Tibial nerve (tissue), 4 donors: ENCODE data around the gene AKR1C4. TPM values are rescaled to one million over a fixed set of nuclear protein-coding genes. Genes with fewer than 3 reads are reported as not detected.

Experiments
- DNase-seq, 2 donors: peaks; one replicate each; pipeline ENCODE4 v3.0.0-alpha.2; 2019; ENCODE audit warnings: low spot score in 2 of 2
- H3K27ac ChIP-seq, 4 donors: fragments of 200-600 bp; sonication (generic) in 3 of 4; one replicate each; pipeline ENCODE4 v1.5.1; 2017 to 2019; ENCODE audit warnings: mild to moderate bottlenecking in 1 of 4
- H3K27me3 ChIP-seq, 2 donors: fragments of 200-600 bp; sonication (generic) in 1 of 2; one replicate each; pipeline versions ENCODE4 v1.5.1 to v1.6.0; 2017 to 2019
- H3K36me3 ChIP-seq, 3 donors: fragments of 200-600 bp; sonication (generic); one replicate each; pipeline ENCODE4 v1.5.1; 2018 to 2019
- H3K4me1 ChIP-seq, 4 donors: fragments of 200-600 bp; sonication (generic) in 3 of 4; one replicate each; pipeline ENCODE4 v1.5.1; 2017 to 2019
- H3K4me3 ChIP-seq, 4 donors: fragments of 200-600 bp; sonication (generic) in 3 of 4; one replicate each; pipeline ENCODE4 v1.5.1; 2017 to 2019; ENCODE audit warnings: mild to moderate bottlenecking in 1 of 4, moderate library complexity in 1 of 4
- H3K9me3 ChIP-seq, 4 donors: fragments of 200-600 bp; sonication (generic) in 3 of 4; one replicate each; pipeline ENCODE4 v1.5.1; 2017 to 2019
- EP300 ChIP-seq, 2 donors: sonication (generic); formaldehyde crosslinking; IDR thresholded peaks; one replicate each; pipeline ENCODE4 v1.6.1; 2017; ENCODE audit warnings: antibody characterized with exemption in 2 of 2, mild to moderate bottlenecking in 1 of 2
- POLR2A ChIP-seq, 2 donors: fragments of 450-650 bp; IDR thresholded peaks; one replicate each; pipeline ENCODE4 v1.6.1; 2017; ENCODE audit warnings: antibody characterized with exemption in 2 of 2, mild to moderate bottlenecking in 2 of 2, moderate library complexity in 2 of 2
- WGBS, 2 donors: methylation state at CpG; one replicate each; pipeline ENCODE4 v1.1.5; 2018; 5-methylcytosine and 5-hydroxymethylcytosine counted together
- total RNA-seq, 4 donors: library from RNA; depleted of rRNA; stranded (reverse); fragments of >200 nt; gene quantifications; one replicate each; pipeline ENCODE4 v1.1.0, GENCODE V29; 2016
- TF ChIP-seq, protein P1 (sequence below), 5 experiments: fragments of 200-600 bp in 3 of 5; fragments of 450-650 bp in 2 of 5; sonication (generic) in 3 of 5; IDR thresholded peaks; one replicate each; pipeline ENCODE4 v1.5.1; 2016 to 2019; ENCODE audit warnings: antibody characterized with exemption in 5 of 5, mild to moderate bottlenecking in 3 of 5, moderate library complexity in 2 of 5

The AKR1C4 gene
- total RNA-seq, 4 donors from 2014 or later, result not detected

DNA sequence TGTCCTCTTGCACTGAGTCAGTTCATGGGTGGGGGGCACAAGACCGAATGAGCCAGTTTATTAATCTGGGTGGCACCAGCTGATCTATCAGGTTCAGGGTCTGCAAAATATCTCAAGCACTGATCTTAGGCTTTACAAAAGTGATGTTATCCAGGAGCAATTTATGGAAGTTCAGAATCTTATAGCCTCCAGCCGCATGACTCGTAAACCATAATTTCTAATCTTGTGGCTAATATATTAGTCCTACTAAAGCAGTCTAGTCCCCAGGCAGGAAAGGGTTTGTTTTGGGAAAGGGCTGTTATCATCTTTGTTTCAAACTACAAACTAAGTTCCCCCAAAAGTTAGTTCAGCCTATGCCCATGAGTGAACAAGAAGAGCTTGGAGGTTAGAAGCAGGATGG lies 45.6 kb upstream of the AKR1C4 start:
- TF ChIP-seq EP300 (IDR thresholded peaks at IDR 0.05) (no peak), POLR2A (IDR thresholded peaks at IDR 0.05) (no peak)
- TF ChIP-seq, protein P1, sequence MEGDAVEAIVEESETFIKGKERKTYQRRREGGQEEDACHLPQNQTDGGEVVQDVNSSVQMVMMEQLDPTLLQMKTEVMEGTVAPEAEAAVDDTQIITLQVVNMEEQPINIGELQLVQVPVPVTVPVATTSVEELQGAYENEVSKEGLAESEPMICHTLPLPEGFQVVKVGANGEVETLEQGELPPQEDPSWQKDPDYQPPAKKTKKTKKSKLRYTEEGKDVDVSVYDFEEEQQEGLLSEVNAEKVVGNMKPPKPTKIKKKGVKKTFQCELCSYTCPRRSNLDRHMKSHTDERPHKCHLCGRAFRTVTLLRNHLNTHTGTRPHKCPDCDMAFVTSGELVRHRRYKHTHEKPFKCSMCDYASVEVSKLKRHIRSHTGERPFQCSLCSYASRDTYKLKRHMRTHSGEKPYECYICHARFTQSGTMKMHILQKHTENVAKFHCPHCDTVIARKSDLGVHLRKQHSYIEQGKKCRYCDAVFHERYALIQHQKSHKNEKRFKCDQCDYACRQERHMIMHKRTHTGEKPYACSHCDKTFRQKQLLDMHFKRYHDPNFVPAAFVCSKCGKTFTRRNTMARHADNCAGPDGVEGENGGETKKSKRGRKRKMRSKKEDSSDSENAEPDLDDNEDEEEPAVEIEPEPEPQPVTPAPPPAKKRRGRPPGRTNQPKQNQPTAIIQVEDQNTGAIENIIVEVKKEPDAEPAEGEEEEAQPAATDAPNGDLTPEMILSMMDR (IDR thresholded peaks at IDR 0.05), result no peak
- H3K9me3 ChIP-seq, result peaks cover 0 to 5% (median 0%) of the 10 kb centered on the region in 4 donors
- no peak overlapping the region for H3K4me3 ChIP-seq
- DNase-seq, result no peak
- H3K36me3 ChIP-seq, result no peaks in the 10 kb centered on the region
- no peaks in the 10 kb centered on the region for H3K27me3 ChIP-seq
- H3K4me1 ChIP-seq, result no peaks in the 10 kb centered on the region
- H3K27ac ChIP-seq, result no peak overlapping the region
- WGBS, 2 donors, result 91 to 94% methylated on average over 3 of the region's 3 CpGs

DNA sequence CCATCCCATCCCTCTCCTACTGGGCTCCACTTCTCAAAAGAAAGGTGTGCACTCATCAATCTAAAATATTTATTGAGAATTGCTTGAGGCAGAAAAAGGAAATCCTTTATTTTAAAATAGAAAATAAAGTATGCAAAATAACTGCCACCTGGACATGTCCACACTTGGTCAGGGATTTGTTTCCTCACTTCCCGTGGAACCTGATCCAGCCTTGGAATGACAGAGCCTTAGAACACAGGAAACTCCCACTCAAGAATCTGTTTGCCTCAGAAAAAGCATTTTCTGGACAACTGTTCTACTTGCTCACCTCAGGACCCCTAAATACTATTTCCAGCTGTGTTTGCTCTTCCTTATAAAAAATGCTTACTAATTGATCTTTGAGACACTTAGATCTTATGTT lies 40.7 kb upstream of the AKR1C4 start:
- 42 to 44% methylated on average over 1 of the region's 1 CpG for WGBS, 2 donors
- Histone ChIP-seq H3K4me1 (no peaks in the 10 kb centered on the region), H3K4me3 (no peak overlapping the region), H3K27ac (no peak overlapping the region), H3K27me3 (no peaks in the 10 kb centered on the region), H3K36me3 (no peaks in the 10 kb centered on the region), H3K9me3 (peaks cover 0 to 5% (median 0%) of the 10 kb centered on the region in 4 donors)
- DNase-seq, result no peak
- TF ChIP-seq POLR2A (IDR thresholded peaks at IDR 0.05) (no peak), EP300 (IDR thresholded peaks at IDR 0.05) (no peak)
- TF ChIP-seq, protein P1 (IDR thresholded peaks at IDR 0.05), result no peak

DNA sequence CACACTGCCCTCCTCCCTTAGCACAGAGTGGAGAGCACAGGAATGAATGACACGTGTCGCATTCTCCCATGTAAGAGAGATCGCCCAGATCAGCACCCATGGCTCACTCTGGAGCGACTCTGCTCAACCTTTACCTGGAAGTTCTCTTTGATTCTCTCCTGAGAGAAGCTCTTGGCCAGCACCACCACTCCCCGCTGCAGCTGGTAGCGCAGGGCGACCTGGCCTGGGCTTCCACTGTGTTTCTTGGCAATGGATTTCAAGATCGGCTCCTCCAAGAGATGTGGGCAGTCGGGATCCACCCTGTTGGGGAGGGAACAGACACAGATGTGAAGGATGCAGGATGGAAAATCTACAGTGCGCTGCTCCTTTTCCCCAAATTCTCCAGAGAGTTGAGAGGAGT lies 39.1 kb upstream of the AKR1C4 start:
- WGBS, 2 donors, result 86 to 87% methylated on average over 10 of the region's 10 CpGs
- no peaks in the 10 kb centered on the region for H3K36me3 ChIP-seq
- H3K9me3 ChIP-seq, result peaks cover 0 to 10% (median 0%) of the 10 kb centered on the region in 4 donors
- no peaks in the 10 kb centered on the region for H3K4me1 ChIP-seq
- DNase-seq, result no peak
- no peak for TF ChIP-seq POLR2A (IDR thresholded peaks at IDR 0.05)
- TF ChIP-seq EP300 (IDR thresholded peaks at IDR 0.05), result no peak
- TF ChIP-seq, protein P1 (IDR thresholded peaks at IDR 0.05), result no peak
- no peak overlapping the region for H3K4me3 ChIP-seq
- no peak overlapping the region for H3K27ac ChIP-seq
- H3K27me3 ChIP-seq, result no peaks in the 10 kb centered on the region

DNA sequence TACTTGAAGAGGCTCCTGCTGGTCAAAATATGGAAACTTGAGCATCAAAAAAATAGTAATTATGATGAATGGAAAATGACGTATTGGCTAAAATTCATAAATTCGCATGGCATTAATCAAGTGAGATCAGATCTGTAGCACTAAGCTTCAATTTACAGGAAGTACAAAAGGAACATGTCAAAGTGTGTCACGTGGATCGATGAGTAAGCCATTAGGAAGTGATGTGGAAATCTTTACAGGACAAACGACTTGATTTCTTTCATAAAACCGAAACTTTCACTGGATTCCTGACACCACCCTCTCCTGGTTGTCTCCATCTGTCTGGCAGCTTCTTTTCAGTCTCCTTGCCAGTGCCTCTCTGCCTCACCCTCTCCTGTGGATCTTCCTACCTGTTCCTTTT lies 37.5 kb upstream of the AKR1C4 start:
- no peak overlapping the region for H3K4me3 ChIP-seq
- H3K27me3 ChIP-seq, result no peaks in the 10 kb centered on the region
- TF ChIP-seq POLR2A (IDR thresholded peaks at IDR 0.05) (no peak), EP300 (IDR thresholded peaks at IDR 0.05) (no peak)
- TF ChIP-seq, protein P1 (IDR thresholded peaks at IDR 0.05), result no peak
- H3K36me3 ChIP-seq, result no peaks in the 10 kb centered on the region
- no peak overlapping the region for H3K27ac ChIP-seq
- DNase-seq, result no peak
- 77 to 82% methylated on average over 6 of the region's 6 CpGs for WGBS, 2 donors
- peaks cover 0 to 25% (median 0%) of the 10 kb centered on the region in 4 donors for H3K9me3 ChIP-seq
- no peaks in the 10 kb centered on the region for H3K4me1 ChIP-seq

DNA sequence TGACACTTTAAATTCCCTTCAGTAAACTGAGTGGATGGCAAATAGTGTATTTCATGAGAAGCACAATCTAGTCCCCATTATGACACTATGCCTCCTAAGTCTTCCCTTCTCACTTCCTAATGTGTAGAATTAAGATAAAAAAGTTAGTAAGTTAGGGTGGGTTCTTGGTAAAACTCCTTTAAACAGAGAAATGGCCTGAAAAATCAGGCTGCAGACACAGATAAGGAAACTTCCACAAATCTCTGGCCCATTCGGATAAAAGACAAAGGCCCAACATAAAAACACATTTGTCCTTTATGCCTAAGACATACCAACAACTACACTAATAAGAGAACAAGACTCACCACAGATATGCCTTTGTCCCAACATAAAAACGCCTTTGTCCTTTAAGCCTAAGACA lies 33.1 kb upstream of the AKR1C4 start:
- 59 to 64% methylated on average over 2 of the region's 2 CpGs for WGBS, 2 donors
- no peak overlapping the region for H3K4me3 ChIP-seq
- H3K27ac ChIP-seq, result no peak overlapping the region
- no peaks in the 10 kb centered on the region for H3K27me3 ChIP-seq
- DNase-seq, result no peak
- H3K36me3 ChIP-seq, result no peaks in the 10 kb centered on the region
- H3K4me1 ChIP-seq, result no peaks in the 10 kb centered on the region
- H3K9me3 ChIP-seq, result peaks cover 0 to 57% (median 6%) of the 10 kb centered on the region in 4 donors
- TF ChIP-seq, protein P1 (IDR thresholded peaks at IDR 0.05), result no peak
- TF ChIP-seq POLR2A (IDR thresholded peaks at IDR 0.05) (no peak), EP300 (IDR thresholded peaks at IDR 0.05) (no peak)
